Naive thymus-derived CD4-positive, alpha-beta T cell (primary cell): Measurements from ENCODE around the gene HOXB8. TPM values are rescaled to one million over a fixed set of nuclear protein-coding genes. Genes with fewer than 3 reads are reported as not detected.

ENCODE experiments used
- ATAC-seq: fragments of 150-1000 bp; cut with Tn5 transposase; 2 replicates; pipeline ENCODE4 v1.10.0; 2021; ENCODE audit warnings: mild to moderate bottlenecking, moderate library complexity
- CTCF ChIA-PET: fragments of 350-600 bp; sonication (Branson Sonifier 250); formaldehyde crosslinking; loops from one replicate; lab custom pipeline; 2021; ENCODE audit warnings: antibody characterized with exemption; lab: Charles Lee
- POLR2A ChIA-PET: fragments of 350-600 bp; sonication (Branson Sonifier 250); formaldehyde crosslinking; loops from one replicate; lab custom pipeline; 2021; ENCODE audit warnings: antibody characterized with exemption, inconsistent platforms; lab: Charles Lee
- DNase-seq, 9 donors: peaks; one replicate each; pipeline versions ENCODE4 v3.0.0 to v3.0.0-alpha.2; 2020 to 2022; ENCODE audit warnings: mixed read lengths in 1 of 9
- H3K27ac ChIP-seq: one replicate; pipeline ENCODE4 v1.7.0; 2013; ENCODE audit warnings: mild to moderate bottlenecking, low read depth, low read length, moderate library complexity
- H3K27me3 ChIP-seq, 2 donors: one replicate each; pipeline ENCODE4 v1.7.0; 2013; ENCODE audit warnings: low read length in 2 of 2, mild to moderate bottlenecking in 2 of 2, moderate library complexity in 2 of 2; ENCODE audit not compliant: control insufficient read depth in 2 of 2, insufficient read depth in 2 of 2
- H3K36me3 ChIP-seq, 3 experiments: 1 replicate in 2 of 3; 2 replicates in 1 of 3; pipeline ENCODE4 v1.7.0; 2013; ENCODE audit warnings: low read length in 3 of 3, mild to moderate bottlenecking in 3 of 3, moderate library complexity in 1 of 3; ENCODE audit not compliant: insufficient read depth in 3 of 3, control insufficient read depth in 2 of 3
- H3K4me1 ChIP-seq, 2 donors: one replicate each; pipeline ENCODE4 v1.7.0; 2013; ENCODE audit warnings: low read length in 2 of 2, mild to moderate bottlenecking in 2 of 2, moderate library complexity in 1 of 2; ENCODE audit not compliant: control insufficient read depth in 2 of 2, insufficient read depth in 2 of 2
- H3K4me3 ChIP-seq: 2 replicates; pipeline ENCODE4 v1.7.0; 2013; ENCODE audit warnings: mild to moderate bottlenecking, low read length
- H3K9me3 ChIP-seq, 3 experiments: 1 replicate in 2 of 3; 2 replicates in 1 of 3; pipeline ENCODE4 v1.7.0; 2013; ENCODE audit warnings: low read length in 3 of 3; ENCODE audit not compliant: control insufficient read depth in 2 of 3
- H3K27ac Mint-ChIP-seq, 9 donors: one replicate each; pipeline ENCODE4 v1.8.0; 2020 to 2022; ENCODE audit warnings: mixed read lengths in 9 of 9, mild to moderate bottlenecking in 8 of 9, moderate library complexity in 5 of 9, inconsistent platforms in 2 of 9
- H3K27me3 Mint-ChIP-seq, 5 donors: one replicate each; pipeline ENCODE4 v1.8.0; 2021 to 2022; ENCODE audit warnings: mixed read lengths in 5 of 5, mild to moderate bottlenecking in 1 of 5
- H3K36me3 Mint-ChIP-seq, 5 donors: one replicate each; pipeline ENCODE4 v1.8.0; 2020 to 2022; ENCODE audit warnings: mixed read lengths in 5 of 5, mild to moderate bottlenecking in 3 of 5, inconsistent platforms in 1 of 5
- H3K4me1 Mint-ChIP-seq, 7 donors: one replicate each; pipeline ENCODE4 v1.8.0; 2020 to 2022; ENCODE audit warnings: mixed read lengths in 7 of 7, mild to moderate bottlenecking in 3 of 7, inconsistent platforms in 1 of 7
- H3K4me3 Mint-ChIP-seq, 10 donors: one replicate each; pipeline ENCODE4 v1.8.0; 2020 to 2022; ENCODE audit warnings: mild to moderate bottlenecking in 10 of 10, mixed read lengths in 10 of 10, moderate library complexity in 6 of 10, inconsistent platforms in 2 of 10
- H3K9me3 Mint-ChIP-seq, 11 donors: one replicate each; pipeline ENCODE4 v1.8.0; 2020 to 2022; ENCODE audit warnings: mixed read lengths in 11 of 11, mild to moderate bottlenecking in 4 of 11, inconsistent platforms in 1 of 11, moderate library complexity in 1 of 11
- intact Hi-C, 2 donors: fragments of 100-400 bp; cut with micrococcal nuclease; formaldehyde crosslinking; loops; one replicate each; pipeline ENCODE4 v1.15.1; 2023
- polyA plus RNA-seq, 2 donors: library from polyadenylated mRNA; unstranded; fragments of 300-500 nt; fragmentation: Illumina TruSeq; gene quantifications; one replicate each; pipeline ENCODE4 v1.2.3, GENCODE V29; 2021
- total RNA-seq, 6 experiments: library from RNA in 5 of 6; stranded (reverse) in 5 of 6; gene quantifications; 1 replicate in 5 of 6; 2 replicates in 1 of 6; pipeline ENCODE4 v1.2.3 and lab custom pipeline; 2021 to 2026

The HOXB8 gene
- total and polyA plus RNA-seq, 7 experiments from 2014 or later: not detected

GRCh38 chr17:48578616-48579470 lies 36.2 kb downstream of the HOXB8 start:
- Mint-ChIP-seq H3K4me3 (peak overlapping the region; percentile 88 to 94 (median 90)), H3K27ac (peak overlapping the region in 7 of 9 donors; percentile 26 to 89 (median 69)), H3K4me1 (peaks cover 12 to 63% (median 52%) of the 10 kb centered on the region in 7 donors), H3K36me3 (peaks cover 0 to 16% (median 0%) of the 10 kb centered on the region in 5 donors), H3K9me3 (peaks cover 0 to 4% (median 0%) of the 10 kb centered on the region in 11 donors), H3K27me3 (peaks cover 49 to 71% (median 55%) of the 10 kb centered on the region in 5 donors)
- ATAC-seq: peak; percentile 54
- no peaks in the 10 kb centered on the region for H3K9me3 ChIP-seq
- H3K4me3 ChIP-seq: peak overlapping the region; percentile 78
- CTCF ChIA-PET: interaction anchor here (0.8 to 1.1 kb wide), 2 partner anchors 78 to 86 kb away, joined by 3 to 4 read pairs; no protein-coding TSS in a partner anchor
- intact Hi-C loops: loop anchor here (1.0 to 5.0 kb wide), 4 partner anchors 35 to 87 kb away; no protein-coding TSS in a partner anchor
- H3K4me1 ChIP-seq: peaks cover 15 to 27% of the 10 kb centered on the region in 2 donors
- no peak for DNase-seq
- H3K36me3 ChIP-seq: no peaks in the 10 kb centered on the region
- no peak overlapping the region for H3K27ac ChIP-seq
- POLR2A ChIA-PET: interaction anchor here (0.7 to 2.1 kb wide), 3 partner anchors 14 to 38 kb away, joined by 3 to 6 read pairs (median 5); partner anchors contain the start of gene HOXB5
- H3K27me3 ChIP-seq: peaks cover 6 to 40% of the 10 kb centered on the region in 2 donors

DNA sequence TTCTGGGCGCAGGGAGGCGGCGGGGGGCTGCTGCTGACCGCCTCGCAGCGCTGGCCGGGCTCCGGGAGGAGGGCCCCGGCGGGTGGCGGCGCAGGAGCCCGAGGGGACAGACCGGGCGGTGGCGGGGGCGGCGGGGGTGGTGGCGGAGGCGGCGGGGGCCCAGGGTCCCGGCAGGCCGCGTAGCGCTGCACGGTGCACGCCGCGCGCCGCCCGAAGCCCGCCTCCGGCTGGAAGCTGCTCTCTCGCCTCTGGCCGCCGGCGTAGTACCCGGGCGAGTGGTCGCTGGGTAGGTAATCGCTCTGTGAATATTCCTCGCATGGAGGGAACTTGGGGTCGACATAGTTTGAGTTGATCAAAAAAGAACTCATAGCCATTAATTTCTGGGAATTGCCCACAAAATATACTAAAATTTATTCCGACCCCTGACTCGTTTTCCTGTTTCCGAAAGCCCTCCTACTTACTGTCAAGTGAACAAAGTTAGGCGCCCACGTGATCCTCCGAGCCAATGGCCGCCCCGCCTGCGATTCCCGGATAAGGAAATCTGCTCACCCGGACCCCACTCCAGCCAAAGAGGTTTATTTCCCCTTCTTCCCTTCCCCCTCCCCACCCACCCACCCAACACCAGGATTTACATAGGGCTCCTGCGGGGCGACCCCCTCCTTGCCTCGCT lies 37.0 kb downstream of the HOXB8 start, which contains the start of gene HOXB4:
HOXB4 (minus strand) TSS at position 405 of the 670 bp plus-strand sequence; CDS start at position 374, 31 bp downstream.
- peaks cover 0 to 13% (median 0%) of the 10 kb centered on the region in 5 donors for H3K36me3 Mint-ChIP-seq
- peaks cover 0 to 4% (median 0%) of the 10 kb centered on the region in 11 donors for H3K9me3 Mint-ChIP-seq
- Histone ChIP-seq H3K27me3 (peaks cover 6 to 36% of the 10 kb centered on the region in 2 donors), H3K9me3 (no peaks in the 10 kb centered on the region), H3K36me3 (no peaks in the 10 kb centered on the region), H3K4me1 (peaks cover 15 to 27% of the 10 kb centered on the region in 2 donors), H3K27ac (no peak within 1 kb of the TSS), H3K4me3 (peak within 1 kb of the TSS; percentile 78)
- peak within 1 kb of the TSS; percentile 88 to 94 (median 90) for H3K4me3 Mint-ChIP-seq
- ATAC-seq (peak; percentile 83), DNase-seq (peak in 6 of 9 donors; percentile 51 to 74 (median 57))
- H3K27me3 Mint-ChIP-seq: peaks cover 44 to 70% (median 49%) of the 10 kb centered on the region in 5 donors
- peaks cover 12 to 62% (median 52%) of the 10 kb centered on the region in 7 donors for H3K4me1 Mint-ChIP-seq
- peak within 1 kb of the TSS; percentile 26 to 89 (median 66) for H3K27ac Mint-ChIP-seq
- intact Hi-C loops: loop anchor here (1.0 to 5.0 kb wide), 4 partner anchors 34 to 86 kb away; no protein-coding TSS in a partner anchor
- ChIA-PET CTCF (interaction anchor here (0.8 to 1.1 kb wide), 2 partner anchors 77 to 85 kb away, joined by 3 to 4 read pairs; no protein-coding TSS in a partner anchor), POLR2A (interaction anchor here (1.2 to 2.1 kb wide), 2 partner anchors 15 to 31 kb away, joined by 3 to 6 read pairs; partner anchors contain the start of gene HOXB5)

GRCh38 chr17:48577330-48577945 lies 37.7 kb downstream of the HOXB8 start:
- H3K4me3 Mint-ChIP-seq: peak overlapping the region; percentile 80 to 93 (median 86)
- CTCF ChIA-PET: no interaction called here

GRCh38 chr17:48576479-48577309 lies 38.4 kb downstream of the HOXB8 start:
- Histone ChIP-seq H3K36me3 (no peaks in the 10 kb centered on the region), H3K4me3 (no peak overlapping the region), H3K4me1 (peaks cover 15 to 16% of the 10 kb centered on the region in 2 donors), H3K27me3 (peaks cover 6 to 31% of the 10 kb centered on the region in 2 donors), H3K9me3 (no peaks in the 10 kb centered on the region), H3K27ac (no peak overlapping the region)
- intact Hi-C loops: loop anchor here in 1 of 2 donors (5.0 kb wide), 1 partner anchor 64 kb away; no protein-coding TSS in a partner anchor
- ChIA-PET POLR2A (interaction anchor here (0.7 kb wide), 1 partner anchor 22 kb away, joined by 3 read pairs; no protein-coding TSS in a partner anchor), CTCF (no interaction called here)
- Mint-ChIP-seq H3K4me1 (peaks cover 12 to 54% (median 42%) of the 10 kb centered on the region in 7 donors), H3K27ac (peak overlapping the region in 2 of 9 donors; percentile 68 to 84), H3K4me3 (peak overlapping the region; percentile 80 to 93 (median 86)), H3K36me3 (peaks cover 0 to 15% (median 0%) of the 10 kb centered on the region in 5 donors), H3K9me3 (peaks cover 0 to 4% (median 0%) of the 10 kb centered on the region in 11 donors), H3K27me3 (peaks cover 32 to 59% (median 38%) of the 10 kb centered on the region in 5 donors)
- no peak for DNase-seq
- no peak for ATAC-seq

More at GRCh38 chr17:48577330-48577945, 37.7 kb downstream of the HOXB8 start:
- Histone ChIP-seq H3K4me1 (peaks cover 15 to 24% of the 10 kb centered on the region in 2 donors), H3K27me3 (peaks cover 6 to 36% of the 10 kb centered on the region in 2 donors), H3K27ac (no peak overlapping the region), H3K36me3 (no peaks in the 10 kb centered on the region), H3K9me3 (no peaks in the 10 kb centered on the region), H3K4me3 (peak overlapping the region; percentile 46)
- peaks cover 0 to 4% (median 0%) of the 10 kb centered on the region in 11 donors for H3K9me3 Mint-ChIP-seq
- peak overlapping the region in 4 of 9 donors; percentile 21 to 73 (median 36) for H3K27ac Mint-ChIP-seq
- POLR2A ChIA-PET: interaction anchor here (2.1 kb wide), 1 partner anchor 16 kb away, joined by 6 read pairs; the partner anchor contains the start of gene HOXB5
- peak; percentile 37 for ATAC-seq
- peaks cover 0 to 13% (median 0%) of the 10 kb centered on the region in 5 donors for H3K36me3 Mint-ChIP-seq
- peaks cover 38 to 64% (median 43%) of the 10 kb centered on the region in 5 donors for H3K27me3 Mint-ChIP-seq
- peaks cover 12 to 56% (median 47%) of the 10 kb centered on the region in 7 donors for H3K4me1 Mint-ChIP-seq
- intact Hi-C loops: loop anchor here in 1 of 2 donors (5.0 kb wide), 1 partner anchor 65 kb away; no protein-coding TSS in a partner anchor
- DNase-seq: no peak
